Keratinocyte (primary cell): ENCODE data around the gene APOL3. TPM values are rescaled to one million over a fixed set of nuclear protein-coding genes. Genes with fewer than 3 reads are reported as not detected.

Experiments used
- DNase-seq: peaks from one replicate; pipeline ENCODE4 v3.0.0-alpha.2; 2011; ENCODE audit warnings: low read depth, missing footprints, low spot score
- FAIRE-seq: peaks from 2 replicates; lab custom pipeline; 2011; peaks lifted over from hg19 to GRCh38; lab: Jason Lieb, UNC
- H2AFZ ChIP-seq: 2 replicates; pipeline ENCODE4 v1.6.0; 2012; ENCODE audit warnings: low read length, control low read depth, inconsistent platforms; ENCODE audit not compliant: control insufficient read depth
- H3K27ac ChIP-seq: 2 replicates; pipeline ENCODE4 v1.5.1; 2011; ENCODE audit warnings: low read length; ENCODE audit not compliant: control insufficient read depth, insufficient read depth
- H3K27me3 ChIP-seq: 3 replicates; pipeline ENCODE4 v1.6.0; 2011; ENCODE audit warnings: low read length; ENCODE audit not compliant: control insufficient read depth, insufficient read depth; ENCODE audit errors: extremely low read depth
- H3K36me3 ChIP-seq, 2 experiments: 2 replicates in 1 of 2; 3 replicates in 1 of 2; pipeline ENCODE4 v1.5.1; 2011; ENCODE audit warnings: low read length in 2 of 2, mild to moderate bottlenecking in 1 of 2; ENCODE audit not compliant: control insufficient read depth in 2 of 2, insufficient read depth in 2 of 2; ENCODE audit errors: extremely low read depth in 1 of 2
- H3K4me1 ChIP-seq: 3 replicates; pipeline ENCODE4 v1.5.1; 2011; ENCODE audit warnings: low read length; ENCODE audit not compliant: control insufficient read depth, insufficient read depth; ENCODE audit errors: extremely low read depth
- H3K4me2 ChIP-seq: 3 replicates; pipeline ENCODE4 v1.6.0; 2011; ENCODE audit warnings: low read depth, low read length; ENCODE audit not compliant: control insufficient read depth, insufficient read depth; ENCODE audit errors: extremely low read depth
- H3K4me3 ChIP-seq, 3 experiments: fragments of 200-600 bp in 1 of 3; sonication (generic) in 1 of 3; 2 replicates in 2 of 3; 3 replicates in 1 of 3; pipeline ENCODE4 v1.5.1; 2011 to 2016; ENCODE audit warnings: low read length in 3 of 3, mild to moderate bottlenecking in 3 of 3, control low read depth in 2 of 3, inconsistent platforms in 1 of 3, low read depth in 1 of 3, mixed read lengths in 1 of 3, mixed run types in 1 of 3, moderate library complexity in 1 of 3; ENCODE audit not compliant: control insufficient read depth in 2 of 3, insufficient read depth in 2 of 3; ENCODE audit errors: extremely low read depth in 1 of 3
- H3K79me2 ChIP-seq: 2 replicates; pipeline ENCODE4 v1.6.0; 2012; ENCODE audit warnings: low read length; ENCODE audit not compliant: control insufficient read depth, insufficient read depth
- H3K9ac ChIP-seq: 3 replicates; pipeline ENCODE4 v1.6.0; 2011; ENCODE audit warnings: low read length; ENCODE audit not compliant: control insufficient read depth, insufficient read depth; ENCODE audit errors: extremely low read depth
- H3K9me1 ChIP-seq: 3 replicates; pipeline ENCODE4 v1.6.0; 2011; ENCODE audit warnings: low read length; ENCODE audit not compliant: control insufficient read depth, insufficient read depth; ENCODE audit errors: extremely low read depth
- H3K9me3 ChIP-seq: 2 replicates; pipeline ENCODE4 v1.5.1; 2012; ENCODE audit warnings: low read depth, low read length; ENCODE audit not compliant: control insufficient read depth
- H4K20me1 ChIP-seq: 3 replicates; pipeline ENCODE4 v1.6.0; 2011; ENCODE audit warnings: low read length; ENCODE audit not compliant: control insufficient read depth, insufficient read depth; ENCODE audit errors: extremely low read depth
- CTCF ChIP-seq, 3 experiments: IDR thresholded peaks in 1 of 3; conservative IDR thresholded peaks in 1 of 3; optimal IDR thresholded peaks in 1 of 3; 2 replicates in 2 of 3; 3 replicates in 1 of 3; pipeline versions ENCODE3 to v1.5.1; 2011; ENCODE audit warnings: low read length in 3 of 3, mild to moderate bottlenecking in 3 of 3, moderate library complexity in 2 of 3, control low read depth in 1 of 3, inconsistent platforms in 1 of 3; ENCODE audit not compliant: insufficient read depth in 2 of 3; ENCODE audit errors: extremely low read depth in 1 of 3
- EZH2 ChIP-seq: IDR thresholded peaks from one replicate; pipeline ENCODE4 v1.6.1; 2012; ENCODE audit warnings: inconsistent platforms, mild to moderate bottlenecking, low read length, moderate library complexity
- dilution Hi-C: fragments of 300-500 bp; cut with MboI; formaldehyde crosslinking; loops from one replicate; pipeline ENCODE4 v1.7.0; 2020; ENCODE audit warnings: low sequenced_read_pairs; ENCODE audit not compliant: extremely low pct_ligation_motif_present
- polyA plus RNA-seq, 5 experiments: library from polyadenylated mRNA; depleted of rRNA in 3 of 5; stranded (reverse) in 3 of 5; stranded (forward) in 1 of 5; unstranded in 1 of 5; fragments of >200 nt; gene quantifications; 1 replicate in 1 of 5; 2 replicates in 3 of 5; 3 replicates in 1 of 5; pipeline versions ENCODE4 v1.2.1 to v1.2.3, GENCODE V29; 2011 to 2012; ENCODE audit warnings: missing spikeins in 2 of 5, low read depth in 1 of 5, low replicate concordance in 1 of 5

Gene APOL3
- polyA plus RNA-seq, 1 donor (not counting 4 experiments of a cell fraction or from before 2014, with no cell fraction given): 0.92 TPM

GRCh38 chr22:36113121-36113520 lies 47.4 kb downstream of the APOL3 start:
- dilution Hi-C loops: no loop called here
- Histone ChIP-seq H3K9ac (no peak overlapping the region), H3K27ac (no peak overlapping the region), H3K9me3 (no peaks in the 10 kb centered on the region), H3K9me1 (no peaks in the 10 kb centered on the region), H4K20me1 (no peaks in the 10 kb centered on the region), H3K4me1 (no peaks in the 10 kb centered on the region), H2AFZ (no peak overlapping the region), H3K4me2 (no peak overlapping the region), H3K79me2 (no peaks in the 10 kb centered on the region), H3K27me3 (no peaks in the 10 kb centered on the region), H3K36me3 (no peaks in the 10 kb centered on the region), H3K4me3 (no peak overlapping the region)
- no peak for TF ChIP-seq EZH2
- no peak for TF ChIP-seq CTCF (optimal IDR thresholded peaks at IDR 0.05 in 1 of 3, IDR thresholded peaks at IDR 0.05 in 1 of 3, conservative IDR thresholded peaks at IDR 0.05 in 1 of 3; ENCODE audit: extremely low read depth in 1 of 3, insufficient read depth in 2 of 3, low read length in 3 of 3)
- DNase-seq (no peak), FAIRE-seq (no peak)

GRCh38 chr22:36111316-36111715 lies 49.2 kb downstream of the APOL3 start:
- Histone ChIP-seq H3K9me3 (no peaks in the 10 kb centered on the region), H3K27ac (no peak overlapping the region), H3K27me3 (no peaks in the 10 kb centered on the region), H3K4me1 (no peaks in the 10 kb centered on the region), H3K36me3 (no peaks in the 10 kb centered on the region), H3K4me3 (no peak overlapping the region), H4K20me1 (no peaks in the 10 kb centered on the region), H3K4me2 (no peak overlapping the region), H3K9me1 (no peaks in the 10 kb centered on the region), H3K9ac (no peak overlapping the region), H3K79me2 (no peaks in the 10 kb centered on the region), H2AFZ (no peak overlapping the region)
- dilution Hi-C loops: no loop called here
- FAIRE-seq (no peak), DNase-seq (no peak)
- TF ChIP-seq CTCF (optimal IDR thresholded peaks at IDR 0.05 in 1 of 3, IDR thresholded peaks at IDR 0.05 in 1 of 3, conservative IDR thresholded peaks at IDR 0.05 in 1 of 3; ENCODE audit: extremely low read depth in 1 of 3, insufficient read depth in 2 of 3, low read length in 3 of 3) (no peak), EZH2 (no peak)
